ENCODE results near the gene RAPGEF5.

GRCh38 chr7:22251281-22251680 is 105.7 kb downstream of the RAPGEF5 start:
- TF ChIP-seq POLR2A (IDR thresholded peaks at IDR 0.05; ENCODE audit: low read length) = no peak
- no peak for TF ChIP-seq GATA1 (IDR thresholded peaks at IDR 0.05; ENCODE audit: low read depth, low read length)

All from erythroblast (primary cell).